ENCODE data around the gene ITGB7.
"Not testable (repeated sequence)": the region's sequence is repeated elsewhere in the genome, so short reads cannot be mapped to it uniquely, and the experiment has no call there.

The ITGB7 gene

GRCh38 chr12:53166837-53167236 is 40.2 kb downstream of the ITGB7 start:
- Histone ChIP-seq H3K4me3 (ENCODE audit: control insufficient read depth in 1 of 7, extremely low read depth in 1 of 7, insufficient read depth in 4 of 7, low read depth in 2 of 7, low read length in 6 of 7) (no peak overlapping the region), H3K27me3 (replicated peaks in 2 of 5; ENCODE audit: control insufficient read depth in 4 of 5, insufficient read depth in 5 of 5, low read length in 4 of 5) (no peaks in the 10 kb centered on the region), H3K9me3 (ENCODE audit: control extremely low read depth in 1 of 5, control insufficient read depth in 4 of 5, insufficient read depth in 2 of 5, low read depth in 1 of 5, low read length in 4 of 5) (no peaks in the 10 kb centered on the region), H3K4me1 (ENCODE audit: control extremely low read depth in 1 of 4, control insufficient read depth in 4 of 4, insufficient read depth in 4 of 4, low read length in 3 of 4) (no peaks in the 10 kb centered on the region), H3K27ac (ENCODE audit: insufficient read depth in 1 of 2, low read depth in 1 of 2, low read length in 2 of 2, poor library complexity in 1 of 2, severe bottlenecking in 2 of 2) (no peak overlapping the region), H3K36me3 (ENCODE audit: control insufficient read depth in 4 of 4, insufficient read depth in 4 of 4, low read length in 3 of 4) (peaks cover 0 to 7% (median 2%) of the 10 kb centered on the region in 4 experiments)
- DNase-seq: no peak
- ChIA-PET CTCF (interaction anchor here (0.8 to 1.6 kb wide), 4 partner anchors 20 to 343 kb away, joined by 3 to 4 read pairs (median 4); no protein-coding TSS in a partner anchor), POLR2A (no interaction called here)

GRCh38 chr12:53163008-53163407 is 44.0 kb downstream of the ITGB7 start:
- 100% methylated on average over 1 of the region's 2 CpGs for WGBS (ENCODE audit: insufficient coverage)
- H3K27me3 ChIP-seq (replicated peaks in 2 of 5; ENCODE audit: control insufficient read depth in 4 of 5, insufficient read depth in 5 of 5, low read length in 4 of 5); POLR2A ChIA-PET; H3K4me3 ChIP-seq (ENCODE audit: control insufficient read depth in 1 of 7, extremely low read depth in 1 of 7, insufficient read depth in 4 of 7, low read depth in 2 of 7, low read length in 6 of 7); H3K36me3 ChIP-seq (ENCODE audit: control insufficient read depth in 4 of 4, insufficient read depth in 4 of 4, low read length in 3 of 4); DNase-seq; H3K9me3 ChIP-seq (ENCODE audit: control extremely low read depth in 1 of 5, control insufficient read depth in 4 of 5, insufficient read depth in 2 of 5, low read depth in 1 of 5, low read length in 4 of 5); H3K27ac ChIP-seq (ENCODE audit: insufficient read depth in 1 of 2, low read depth in 1 of 2, low read length in 2 of 2, poor library complexity in 1 of 2, severe bottlenecking in 2 of 2); H3K4me1 ChIP-seq (ENCODE audit: control extremely low read depth in 1 of 4, control insufficient read depth in 4 of 4, insufficient read depth in 4 of 4, low read length in 3 of 4): not testable (repeated sequence)
- CTCF ChIA-PET: interaction anchor here (0.7 to 0.9 kb wide), 2 partner anchors 35 to 46 kb away, joined by 3 read pairs; no protein-coding TSS in a partner anchor

- 100% methylated on average over 4 of the region's 8 CpGs for WGBS (ENCODE audit: insufficient coverage)
- POLR2A ChIA-PET: no interaction called here
- Histone ChIP-seq H3K27ac (ENCODE audit: insufficient read depth in 1 of 2, low read depth in 1 of 2, low read length in 2 of 2, poor library complexity in 1 of 2, severe bottlenecking in 2 of 2) (no peak overlapping the region), H3K9me3 (ENCODE audit: control extremely low read depth in 1 of 5, control insufficient read depth in 4 of 5, insufficient read depth in 2 of 5, low read depth in 1 of 5, low read length in 4 of 5) (no peaks in the 10 kb centered on the region), H3K4me1 (ENCODE audit: control extremely low read depth in 1 of 4, control insufficient read depth in 4 of 4, insufficient read depth in 4 of 4, low read length in 3 of 4) (peaks cover 0 to 8% (median 2%) of the 10 kb centered on the region in 4 experiments), H3K4me3 (ENCODE audit: control insufficient read depth in 1 of 7, extremely low read depth in 1 of 7, insufficient read depth in 4 of 7, low read depth in 2 of 7, low read length in 6 of 7) (no peak overlapping the region), H3K27me3 (replicated peaks in 2 of 5; ENCODE audit: control insufficient read depth in 4 of 5, insufficient read depth in 5 of 5, low read length in 4 of 5) (no peaks in the 10 kb centered on the region), H3K36me3 (ENCODE audit: control insufficient read depth in 4 of 4, insufficient read depth in 4 of 4, low read length in 3 of 4) (no peaks in the 10 kb centered on the region)
- CTCF ChIA-PET: interaction anchor here (0.8 to 8.0 kb wide), 15 partner anchors 7 to 160 kb away, joined by 3 to 97 read pairs (median 11); partner anchors contain the start of genes AAAS, CSAD, IGFBP6 and ZNF740
- DNase-seq: no peak
Measured at GRCh38 chr12:53161119-53161911, 45.7 kb downstream of the ITGB7 start.

GRCh38 chr12:53160673-53161072 is 46.4 kb downstream of the ITGB7 start:
- no peak overlapping the region for H3K4me3 ChIP-seq (ENCODE audit: control insufficient read depth in 1 of 7, extremely low read depth in 1 of 7, insufficient read depth in 4 of 7, low read depth in 2 of 7, low read length in 6 of 7)
- H3K9me3 ChIP-seq (ENCODE audit: control extremely low read depth in 1 of 5, control insufficient read depth in 4 of 5, insufficient read depth in 2 of 5, low read depth in 1 of 5, low read length in 4 of 5): no peaks in the 10 kb centered on the region
- DNase-seq: no peak
- no peaks in the 10 kb centered on the region for H3K36me3 ChIP-seq (ENCODE audit: control insufficient read depth in 4 of 4, insufficient read depth in 4 of 4, low read length in 3 of 4)
- peaks cover 0 to 8% (median 2%) of the 10 kb centered on the region in 4 experiments for H3K4me1 ChIP-seq (ENCODE audit: control extremely low read depth in 1 of 4, control insufficient read depth in 4 of 4, insufficient read depth in 4 of 4, low read length in 3 of 4)
- 94% methylated on average over 2 of the region's 2 CpGs for WGBS (ENCODE audit: insufficient coverage)
- H3K27ac ChIP-seq (ENCODE audit: insufficient read depth in 1 of 2, low read depth in 1 of 2, low read length in 2 of 2, poor library complexity in 1 of 2, severe bottlenecking in 2 of 2): no peak overlapping the region
- POLR2A ChIA-PET: no interaction called here
- no peaks in the 10 kb centered on the region for H3K27me3 ChIP-seq (replicated peaks in 2 of 5; ENCODE audit: control insufficient read depth in 4 of 5, insufficient read depth in 5 of 5, low read length in 4 of 5)
- CTCF ChIA-PET: interaction anchor here (0.7 to 8.0 kb wide), 21 partner anchors 8 to 499 kb away, joined by 3 to 97 read pairs (median 11); partner anchors contain the start of genes AAAS, CSAD, IGFBP6 and ZNF740

GRCh38 chr12:53160000-53160399 is 47.1 kb downstream of the ITGB7 start:
- 91% methylated on average over 14 of the region's 16 CpGs for WGBS (ENCODE audit: insufficient coverage)

GRCh38 chr12:53159195-53159839 is 47.7 kb downstream of the ITGB7 start:
- ChIA-PET POLR2A (interaction anchor here (1.3 kb wide), 1 partner anchor 39 kb away, joined by 6 read pairs; no protein-coding TSS in a partner anchor), CTCF (interaction anchor here (0.7 to 8.0 kb wide), 32 partner anchors 8 to 500 kb away, joined by 3 to 97 read pairs (median 5); partner anchors contain the start of genes AAAS, CSAD, IGFBP6 and ITGB7)
- Histone ChIP-seq H3K36me3 (ENCODE audit: control insufficient read depth in 4 of 4, insufficient read depth in 4 of 4, low read length in 3 of 4) (no peaks in the 10 kb centered on the region), H3K27ac (ENCODE audit: insufficient read depth in 1 of 2, low read depth in 1 of 2, low read length in 2 of 2, poor library complexity in 1 of 2, severe bottlenecking in 2 of 2) (no peak overlapping the region), H3K9me3 (ENCODE audit: control extremely low read depth in 1 of 5, control insufficient read depth in 4 of 5, insufficient read depth in 2 of 5, low read depth in 1 of 5, low read length in 4 of 5) (no peaks in the 10 kb centered on the region), H3K4me1 (ENCODE audit: control extremely low read depth in 1 of 4, control insufficient read depth in 4 of 4, insufficient read depth in 4 of 4, low read length in 3 of 4) (peaks cover 0 to 8% (median 2%) of the 10 kb centered on the region in 4 experiments), H3K27me3 (replicated peaks in 2 of 5; ENCODE audit: control insufficient read depth in 4 of 5, insufficient read depth in 5 of 5, low read length in 4 of 5) (no peaks in the 10 kb centered on the region), H3K4me3 (ENCODE audit: control insufficient read depth in 1 of 7, extremely low read depth in 1 of 7, insufficient read depth in 4 of 7, low read depth in 2 of 7, low read length in 6 of 7) (no peak overlapping the region)
- DNase-seq: peak; percentile 81 to 90 (median 85)
- whole genome bisulfite sequencing (ENCODE audit: insufficient coverage): 14% methylated on average over 11 of the region's 14 CpGs

More at GRCh38 chr12:53160000-53160399, 47.1 kb downstream of the ITGB7 start:
- ChIA-PET POLR2A (interaction anchor here (1.3 kb wide), 1 partner anchor 38 kb away, joined by 6 read pairs; no protein-coding TSS in a partner anchor), CTCF (interaction anchor here (0.7 to 8.0 kb wide), 33 partner anchors 8 to 500 kb away, joined by 3 to 97 read pairs (median 5); partner anchors contain the start of genes AAAS, CSAD, IGFBP6 and ITGB7)
- no peak for DNase-seq
- no peak overlapping the region for H3K27ac ChIP-seq (ENCODE audit: insufficient read depth in 1 of 2, low read depth in 1 of 2, low read length in 2 of 2, poor library complexity in 1 of 2, severe bottlenecking in 2 of 2)
- H3K9me3 ChIP-seq (ENCODE audit: control extremely low read depth in 1 of 5, control insufficient read depth in 4 of 5, insufficient read depth in 2 of 5, low read depth in 1 of 5, low read length in 4 of 5): no peaks in the 10 kb centered on the region
- H3K27me3 ChIP-seq (replicated peaks in 2 of 5; ENCODE audit: control insufficient read depth in 4 of 5, insufficient read depth in 5 of 5, low read length in 4 of 5): no peaks in the 10 kb centered on the region
- H3K36me3 ChIP-seq (ENCODE audit: control insufficient read depth in 4 of 4, insufficient read depth in 4 of 4, low read length in 3 of 4): no peaks in the 10 kb centered on the region
- peaks cover 0 to 8% (median 2%) of the 10 kb centered on the region in 4 experiments for H3K4me1 ChIP-seq (ENCODE audit: control extremely low read depth in 1 of 4, control insufficient read depth in 4 of 4, insufficient read depth in 4 of 4, low read length in 3 of 4)
- H3K4me3 ChIP-seq (ENCODE audit: control insufficient read depth in 1 of 7, extremely low read depth in 1 of 7, insufficient read depth in 4 of 7, low read depth in 2 of 7, low read length in 6 of 7): no peak overlapping the region

All from common myeloid progenitor, CD34-positive (primary cell).